Measurements from ENCODE around the gene PPIB. TPM values are rescaled to one million over a fixed set of nuclear protein-coding genes. Genes with fewer than 3 reads are reported as not detected.
"Not testable (repeated sequence)": the region's sequence is repeated elsewhere in the genome, so short reads cannot be mapped to it uniquely, and the experiment has no call there.

Gene PPIB
- total and polyA plus RNA-seq, 10 donors: 250 to 448 (median 296) TPM

DNA sequence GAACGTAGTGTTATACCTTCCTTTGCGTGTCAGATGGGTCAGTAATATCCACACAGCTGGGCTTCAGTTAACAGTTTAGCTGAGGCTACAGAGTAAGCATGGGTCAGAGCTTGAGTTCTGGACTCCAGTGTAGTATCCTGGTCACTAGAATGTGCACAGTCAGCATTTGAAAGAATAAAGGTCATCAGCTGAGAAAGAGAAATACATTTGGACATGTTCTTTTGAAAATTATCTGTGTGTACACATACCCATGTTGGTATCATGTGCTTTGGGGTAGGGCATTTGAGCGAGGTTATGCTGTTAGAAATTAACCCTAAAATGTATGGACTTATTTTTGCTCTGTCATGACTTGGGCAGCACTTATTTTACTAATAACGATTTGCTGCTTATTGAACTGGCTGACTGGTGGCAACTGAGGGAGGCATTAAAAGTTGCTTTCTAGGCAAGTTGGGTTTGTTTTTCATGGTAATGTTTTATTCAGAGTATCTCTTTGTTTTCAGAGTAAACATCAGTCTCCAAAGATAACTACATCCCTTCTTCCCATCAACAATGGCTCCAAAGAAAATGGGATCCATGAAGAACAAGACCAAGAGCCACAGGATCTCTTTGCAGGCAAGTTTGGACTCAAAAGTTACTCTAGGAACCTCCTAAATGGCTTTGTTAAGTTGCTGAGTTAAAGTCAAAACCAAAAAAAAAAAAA, 50.6 kb downstream of the PPIB start:
- Histone ChIP-seq H3K9me3 (no peaks in the 10 kb centered on the region), H3K4me3 (no peak overlapping the region), H3K4me1 (peaks cover 18 to 88% (median 63%) of the 10 kb centered on the region in 6 donors), H3K27ac (peak overlapping the region in 5 of 8 donors; percentile 35 to 76 (median 73)), H3K36me3 (peaks cover 7 to 55% (median 39%) of the 10 kb centered on the region in 6 donors), H3K27me3 (replicated peaks in 1 of 7) (no peaks in the 10 kb centered on the region)
- DNase-seq: no peak
- TF ChIP-seq POLR2A (IDR thresholded peaks at IDR 0.05) (no peak), POLR2AphosphoS5 (IDR thresholded peaks at IDR 0.05) (no peak)
- TF ChIP-seq, protein P1, sequence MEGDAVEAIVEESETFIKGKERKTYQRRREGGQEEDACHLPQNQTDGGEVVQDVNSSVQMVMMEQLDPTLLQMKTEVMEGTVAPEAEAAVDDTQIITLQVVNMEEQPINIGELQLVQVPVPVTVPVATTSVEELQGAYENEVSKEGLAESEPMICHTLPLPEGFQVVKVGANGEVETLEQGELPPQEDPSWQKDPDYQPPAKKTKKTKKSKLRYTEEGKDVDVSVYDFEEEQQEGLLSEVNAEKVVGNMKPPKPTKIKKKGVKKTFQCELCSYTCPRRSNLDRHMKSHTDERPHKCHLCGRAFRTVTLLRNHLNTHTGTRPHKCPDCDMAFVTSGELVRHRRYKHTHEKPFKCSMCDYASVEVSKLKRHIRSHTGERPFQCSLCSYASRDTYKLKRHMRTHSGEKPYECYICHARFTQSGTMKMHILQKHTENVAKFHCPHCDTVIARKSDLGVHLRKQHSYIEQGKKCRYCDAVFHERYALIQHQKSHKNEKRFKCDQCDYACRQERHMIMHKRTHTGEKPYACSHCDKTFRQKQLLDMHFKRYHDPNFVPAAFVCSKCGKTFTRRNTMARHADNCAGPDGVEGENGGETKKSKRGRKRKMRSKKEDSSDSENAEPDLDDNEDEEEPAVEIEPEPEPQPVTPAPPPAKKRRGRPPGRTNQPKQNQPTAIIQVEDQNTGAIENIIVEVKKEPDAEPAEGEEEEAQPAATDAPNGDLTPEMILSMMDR (IDR thresholded peaks at IDR 0.05 in 8 of 11, conservative IDR thresholded peaks at IDR 0.05 in 3 of 11): no peak
- WGBS, 5 donors: 78 to 86% (median 83%) methylated on average over 4 of the region's 4 CpGs
- intact Hi-C loops (cut with DNase I; ENCODE audit: low total_unique reads): no loop called here

DNA sequence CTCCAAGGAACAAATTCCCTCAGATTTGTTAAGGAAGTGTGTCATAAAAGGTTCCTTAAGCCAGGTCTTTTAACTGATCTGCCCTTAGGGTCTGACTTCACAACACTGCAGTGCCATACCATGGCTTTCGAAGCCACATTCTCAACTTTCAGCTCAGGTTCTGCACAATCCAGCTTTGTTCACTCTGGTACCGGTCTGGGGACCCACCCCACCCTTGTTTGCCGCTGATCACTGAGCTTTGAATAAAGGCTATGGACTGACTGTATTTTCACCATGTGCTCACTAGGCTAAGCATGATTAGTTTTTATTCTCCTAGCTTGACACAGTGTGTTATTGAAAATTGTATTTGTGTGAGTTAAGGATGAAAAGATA, 51.2 kb downstream of the PPIB start:
- Histone ChIP-seq H3K36me3 (peaks cover 7 to 50% (median 34%) of the 10 kb centered on the region in 6 donors), H3K9me3 (no peaks in the 10 kb centered on the region), H3K4me1 (peaks cover 18 to 94% (median 68%) of the 10 kb centered on the region in 6 donors), H3K4me3 (peak overlapping the region in 1 of 8 donors; percentile 24), H3K27me3 (replicated peaks in 1 of 7) (no peaks in the 10 kb centered on the region), H3K27ac (peak overlapping the region in 7 of 8 donors; percentile 35 to 76 (median 70))
- no peak for DNase-seq
- WGBS, 5 donors: 76 to 92% (median 91%) methylated on average over 3 of the region's 3 CpGs
- no peak for TF ChIP-seq POLR2AphosphoS5 (IDR thresholded peaks at IDR 0.05)
- TF ChIP-seq, protein P1 (IDR thresholded peaks at IDR 0.05 in 8 of 11, conservative IDR thresholded peaks at IDR 0.05 in 3 of 11): no peak
- no peak for TF ChIP-seq POLR2A (IDR thresholded peaks at IDR 0.05)
- intact Hi-C loops (cut with DNase I; ENCODE audit: low total_unique reads): no loop called here

- TF ChIP-seq POLR2A (IDR thresholded peaks at IDR 0.05): no peak
- TF ChIP-seq, protein P1 (IDR thresholded peaks at IDR 0.05 in 8 of 11, conservative IDR thresholded peaks at IDR 0.05 in 3 of 11): no peak
- no peak for TF ChIP-seq POLR2AphosphoS5 (IDR thresholded peaks at IDR 0.05)
- Histone ChIP-seq H3K36me3 (peaks cover 7 to 44% (median 30%) of the 10 kb centered on the region in 6 donors), H3K4me3 (peak overlapping the region in 1 of 8 donors; percentile 24), H3K27ac (peak overlapping the region; percentile 45 to 76 (median 69)), H3K27me3 (replicated peaks in 1 of 7) (no peaks in the 10 kb centered on the region), H3K4me1 (peaks cover 18 to 94% (median 74%) of the 10 kb centered on the region in 6 donors), H3K9me3 (no peaks in the 10 kb centered on the region)
- 54 to 58% (median 57%) methylated on average over 3 of the region's 3 CpGs for WGBS, 5 donors
- DNase-seq: no peak
- intact Hi-C loops (cut with DNase I; ENCODE audit: low total_unique reads): no loop called here
Measured at GRCh38 chr15:64110950-64111678, 51.7 kb downstream of the PPIB start.

DNA sequence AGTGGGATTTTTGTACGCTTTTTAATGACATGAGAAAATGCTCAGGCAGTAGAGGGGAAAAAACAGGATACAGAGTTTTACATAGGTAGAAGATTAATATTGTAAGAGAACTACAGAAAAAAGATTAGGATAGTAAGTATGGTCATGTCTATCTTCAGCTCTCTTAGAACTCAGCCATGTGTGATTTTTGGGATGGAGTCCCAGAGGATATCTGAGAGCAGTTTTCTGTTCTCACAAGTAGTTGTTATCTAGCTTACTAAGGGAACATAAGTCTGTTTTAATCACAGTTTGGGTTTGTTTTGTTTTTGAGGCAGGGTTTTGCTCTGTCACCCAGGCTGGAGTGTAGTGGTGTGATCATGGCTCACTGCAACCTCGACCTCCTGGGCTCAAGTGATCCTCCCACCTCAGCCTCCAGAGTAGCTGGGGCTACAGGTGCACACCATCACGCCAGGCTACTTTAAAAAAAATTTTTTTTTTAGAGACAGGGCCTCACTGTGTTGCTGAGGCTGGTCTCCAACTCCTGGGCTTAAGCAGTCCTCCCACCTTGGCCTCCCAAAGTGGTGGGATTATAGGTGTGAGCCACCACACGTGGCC, 52.6 kb downstream of the PPIB start:
- DNase-seq; H3K27me3 ChIP-seq (replicated peaks in 1 of 7); intact Hi-C loops (cut with DNase I; ENCODE audit: low total_unique reads); H3K9me3 ChIP-seq: not testable (repeated sequence)
- WGBS, 5 donors: 78 to 93% (median 81%) methylated on average over 4 of the region's 4 CpGs
- peaks cover 7 to 35% (median 24%) of the 10 kb centered on the region in 6 donors for H3K36me3 ChIP-seq
- H3K27ac ChIP-seq: peak overlapping the region; percentile 45 to 76 (median 69)
- peaks cover 25 to 94% (median 75%) of the 10 kb centered on the region in 6 donors for H3K4me1 ChIP-seq
- H3K4me3 ChIP-seq: peak overlapping the region in 1 of 8 donors; percentile 24

All from spleen (tissue), 11 donors.